ENCODE results near the gene TXNL4B. TPM values are rescaled to one million over a fixed set of nuclear protein-coding genes. Genes with fewer than 3 reads are reported as not detected.

TXNL4B gene
- total RNA-seq, 5 donors from 2014 or later (not counting 1 experiment from before 2014, with no cell fraction given) = 10.9 to 24.2 (median 19.4) TPM

GRCh38 chr16:72132726-72133125 lies 39.3 kb upstream of the TXNL4B start:
- H3K27me3 Mint-ChIP-seq = peaks cover 0 to 3% of the 10 kb centered on the region in 2 donors
- Histone ChIP-seq H3K9me3 (no peaks in the 10 kb centered on the region), H3K27ac (ENCODE audit: low read length) (no peak overlapping the region), H3K36me3 (ENCODE audit: control insufficient read depth in 2 of 2, extremely low read depth in 1 of 2, insufficient read depth in 1 of 2, low read length in 1 of 2) (no peaks in the 10 kb centered on the region), H3K4me1 (ENCODE audit: control insufficient read depth in 1 of 2, extremely low read depth in 1 of 2, insufficient read depth in 2 of 2, low read length in 2 of 2) (no peaks in the 10 kb centered on the region), H3K4me3 (ENCODE audit: control insufficient read depth in 1 of 2, extremely low read depth in 1 of 2, low read length in 1 of 2) (no peak overlapping the region), H3K27me3 (replicated peaks in 1 of 2; ENCODE audit: control insufficient read depth in 2 of 2, extremely low read depth in 1 of 2, insufficient read depth in 2 of 2, low read length in 1 of 2) (peaks cover 0 to 8% of the 10 kb centered on the region in 2 experiments)
- DNase-seq (no peak), ATAC-seq (replicated peaks in 1 of 4) (no peak)
- no peak overlapping the region for H3K4me3 Mint-ChIP-seq
- WGBS (ENCODE audit: insufficient coverage) = 75% methylated on average over 2 of the region's 3 CpGs
- no peaks in the 10 kb centered on the region for H3K9me3 Mint-ChIP-seq
- POLR2A ChIA-PET = no interaction called here
- CTCF ChIA-PET = no interaction called here
- no peaks in the 10 kb centered on the region for H3K36me3 Mint-ChIP-seq
- no peaks in the 10 kb centered on the region for H3K4me1 Mint-ChIP-seq
- H3K27ac Mint-ChIP-seq = no peak overlapping the region

DNA sequence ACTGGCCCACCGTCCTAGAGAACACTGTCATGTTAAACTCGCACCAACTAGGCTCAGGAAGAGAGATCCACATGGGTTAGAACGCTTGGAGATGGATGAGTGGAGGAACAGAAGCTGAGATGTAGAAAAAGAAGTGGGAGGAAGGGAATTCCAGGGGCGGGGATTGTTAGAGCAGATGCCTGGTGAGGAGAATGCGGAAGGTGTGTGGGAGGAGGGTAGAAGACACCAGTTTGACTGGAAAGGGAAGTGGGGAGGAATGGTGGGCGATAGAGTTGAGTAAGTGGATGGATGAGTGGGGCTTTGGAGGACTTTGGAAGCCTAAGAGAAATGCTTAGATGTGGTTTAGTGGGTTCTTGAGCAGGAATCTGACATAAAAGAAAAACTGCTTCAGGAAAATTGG lies 37.6 kb upstream of the TXNL4B start:
- no peak for DNase-seq
- Mint-ChIP-seq H3K27ac (no peak overlapping the region), H3K27me3 (no peaks in the 10 kb centered on the region), H3K36me3 (no peaks in the 10 kb centered on the region), H3K4me3 (no peak overlapping the region), H3K4me1 (no peaks in the 10 kb centered on the region), H3K9me3 (no peaks in the 10 kb centered on the region)
- ChIA-PET CTCF (no interaction called here), POLR2A (no interaction called here)
- ATAC-seq (replicated peaks in 1 of 4) = no peak
- H3K9me3 ChIP-seq = no peaks in the 10 kb centered on the region
- no peaks in the 10 kb centered on the region for H3K36me3 ChIP-seq (ENCODE audit: control insufficient read depth in 2 of 2, extremely low read depth in 1 of 2, insufficient read depth in 1 of 2, low read length in 1 of 2)
- 80% methylated on average over 6 of the region's 6 CpGs for WGBS (ENCODE audit: insufficient coverage)
- H3K4me3 ChIP-seq (ENCODE audit: control insufficient read depth in 1 of 2, extremely low read depth in 1 of 2, low read length in 1 of 2) = no peak overlapping the region
- H3K27me3 ChIP-seq (replicated peaks in 1 of 2; ENCODE audit: control insufficient read depth in 2 of 2, extremely low read depth in 1 of 2, insufficient read depth in 2 of 2, low read length in 1 of 2) = peaks cover 0 to 2% of the 10 kb centered on the region in 2 experiments
- H3K4me1 ChIP-seq (ENCODE audit: control insufficient read depth in 1 of 2, extremely low read depth in 1 of 2, insufficient read depth in 2 of 2, low read length in 2 of 2) = no peaks in the 10 kb centered on the region
- H3K27ac ChIP-seq (ENCODE audit: low read length) = no peak overlapping the region

DNA sequence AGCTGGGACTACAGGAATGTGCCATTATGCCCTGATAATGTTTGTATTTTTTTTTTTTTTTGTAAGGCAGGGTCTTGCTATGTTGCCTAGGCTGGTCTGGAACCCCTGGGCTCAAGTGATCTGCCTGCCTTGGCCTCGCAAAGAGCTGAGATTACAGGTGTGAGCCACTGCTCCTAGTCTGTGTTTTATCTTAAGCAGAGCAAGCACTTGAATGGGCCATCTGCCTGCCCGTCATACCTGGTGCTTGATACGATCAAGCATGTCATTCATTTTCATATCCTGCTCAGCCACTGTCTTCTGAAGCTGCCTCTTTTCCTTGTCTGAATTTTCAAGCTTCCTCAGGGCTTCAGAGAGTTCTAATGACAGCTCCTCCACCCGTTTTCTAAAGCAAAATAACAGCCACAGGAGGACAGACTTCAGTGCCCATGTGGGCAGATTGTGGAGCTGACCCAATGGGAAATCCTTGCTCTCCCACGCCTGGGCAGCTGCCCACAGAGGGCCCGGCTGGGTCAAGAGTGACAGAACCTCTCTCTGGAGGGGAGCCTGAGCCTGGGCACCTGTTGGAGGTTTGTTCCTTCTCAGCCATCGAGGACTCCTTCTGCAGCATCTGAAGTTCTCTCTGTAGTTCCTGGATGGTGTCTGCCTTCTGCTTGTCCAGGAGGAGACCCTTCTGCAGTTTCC lies 36.7 kb upstream of the TXNL4B start:
- Histone ChIP-seq H3K4me1 (ENCODE audit: control insufficient read depth in 1 of 2, extremely low read depth in 1 of 2, insufficient read depth in 2 of 2, low read length in 2 of 2) (peaks cover 0 to under 1% of the 10 kb centered on the region in 2 experiments), H3K27ac (ENCODE audit: low read length) (no peak overlapping the region), H3K9me3 (no peaks in the 10 kb centered on the region), H3K4me3 (ENCODE audit: control insufficient read depth in 1 of 2, extremely low read depth in 1 of 2, low read length in 1 of 2) (no peak overlapping the region), H3K27me3 (replicated peaks in 1 of 2; ENCODE audit: control insufficient read depth in 2 of 2, extremely low read depth in 1 of 2, insufficient read depth in 2 of 2, low read length in 1 of 2) (peaks cover 0 to 5% of the 10 kb centered on the region in 2 experiments), H3K36me3 (ENCODE audit: control insufficient read depth in 2 of 2, extremely low read depth in 1 of 2, insufficient read depth in 1 of 2, low read length in 1 of 2) (no peaks in the 10 kb centered on the region)
- no peaks in the 10 kb centered on the region for H3K9me3 Mint-ChIP-seq
- H3K36me3 Mint-ChIP-seq = no peaks in the 10 kb centered on the region
- H3K4me1 Mint-ChIP-seq = peaks cover 0 to 1% (median 0%) of the 10 kb centered on the region in 3 donors
- DNase-seq (no peak), ATAC-seq (replicated peaks in 1 of 4) (no peak)
- ChIA-PET CTCF (interaction anchor here in 1 of 2 donors (0.7 kb wide), 1 partner anchor 12 kb away, joined by 3 read pairs; no protein-coding TSS in a partner anchor), POLR2A (no interaction called here)
- WGBS (ENCODE audit: insufficient coverage) = 66% methylated on average over 6 of the region's 7 CpGs
- H3K27me3 Mint-ChIP-seq = no peaks in the 10 kb centered on the region
- H3K27ac Mint-ChIP-seq = no peak overlapping the region
- H3K4me3 Mint-ChIP-seq = no peak overlapping the region

GRCh38 chr16:72128701-72129100 lies 35.3 kb upstream of the TXNL4B start:
- H3K27ac Mint-ChIP-seq = no peak overlapping the region
- ChIA-PET POLR2A (no interaction called here), CTCF (interaction anchor here in 1 of 2 donors (1.4 kb wide), 1 partner anchor 10 kb away, joined by 3 read pairs; no protein-coding TSS in a partner anchor)
- H3K9me3 Mint-ChIP-seq = no peaks in the 10 kb centered on the region
- H3K36me3 ChIP-seq (ENCODE audit: control insufficient read depth in 2 of 2, extremely low read depth in 1 of 2, insufficient read depth in 1 of 2, low read length in 1 of 2) = no peaks in the 10 kb centered on the region
- peaks cover 0 to 5% of the 10 kb centered on the region in 2 experiments for H3K27me3 ChIP-seq (replicated peaks in 1 of 2; ENCODE audit: control insufficient read depth in 2 of 2, extremely low read depth in 1 of 2, insufficient read depth in 2 of 2, low read length in 1 of 2)
- no peak overlapping the region for H3K4me3 Mint-ChIP-seq
- WGBS (ENCODE audit: insufficient coverage) = 78% methylated on average over 8 of the region's 9 CpGs
- no peaks in the 10 kb centered on the region for H3K9me3 ChIP-seq
- ATAC-seq (replicated peaks in 1 of 4) (no peak), DNase-seq (no peak)
- no peaks in the 10 kb centered on the region for H3K36me3 Mint-ChIP-seq
- peaks cover 0 to 7% (median 4%) of the 10 kb centered on the region in 3 donors for H3K4me1 Mint-ChIP-seq
- H3K4me1 ChIP-seq (ENCODE audit: control insufficient read depth in 1 of 2, extremely low read depth in 1 of 2, insufficient read depth in 2 of 2, low read length in 2 of 2) = peaks cover 0 to 8% of the 10 kb centered on the region in 2 experiments
- H3K27ac ChIP-seq (ENCODE audit: low read length) = no peak overlapping the region
- H3K4me3 ChIP-seq (ENCODE audit: control insufficient read depth in 1 of 2, extremely low read depth in 1 of 2, low read length in 1 of 2) = no peak overlapping the region
- no peaks in the 10 kb centered on the region for H3K27me3 Mint-ChIP-seq

- no peaks in the 10 kb centered on the region for H3K36me3 ChIP-seq (ENCODE audit: control insufficient read depth in 2 of 2, extremely low read depth in 1 of 2, insufficient read depth in 1 of 2, low read length in 1 of 2)
- no peak for DNase-seq
- POLR2A ChIA-PET = interaction anchor here in 1 of 2 donors (0.6 kb wide), 1 partner anchor 15 kb away, joined by 3 read pairs; no protein-coding TSS in a partner anchor
- no peak for ATAC-seq (replicated peaks in 1 of 4)
- no peaks in the 10 kb centered on the region for H3K36me3 Mint-ChIP-seq
- no peaks in the 10 kb centered on the region for H3K9me3 Mint-ChIP-seq
- no peak overlapping the region for H3K4me3 Mint-ChIP-seq
- peaks cover 0 to 5% of the 10 kb centered on the region in 2 experiments for H3K27me3 ChIP-seq (replicated peaks in 1 of 2; ENCODE audit: control insufficient read depth in 2 of 2, extremely low read depth in 1 of 2, insufficient read depth in 2 of 2, low read length in 1 of 2)
- no peak overlapping the region for H3K27ac Mint-ChIP-seq
- H3K27ac ChIP-seq (ENCODE audit: low read length) = no peak overlapping the region
- peaks cover 0 to 8% of the 10 kb centered on the region in 2 experiments for H3K4me1 ChIP-seq (ENCODE audit: control insufficient read depth in 1 of 2, extremely low read depth in 1 of 2, insufficient read depth in 2 of 2, low read length in 2 of 2)
- H3K9me3 ChIP-seq = no peaks in the 10 kb centered on the region
- CTCF ChIA-PET = no interaction called here
- H3K4me3 ChIP-seq (ENCODE audit: control insufficient read depth in 1 of 2, extremely low read depth in 1 of 2, low read length in 1 of 2) = no peak overlapping the region
- no peaks in the 10 kb centered on the region for H3K27me3 Mint-ChIP-seq
- peaks cover 0 to 7% (median 4%) of the 10 kb centered on the region in 3 donors for H3K4me1 Mint-ChIP-seq
- WGBS (ENCODE audit: insufficient coverage) = 60% methylated on average over 2 of the region's 2 CpGs
Measured at GRCh38 chr16:72126429-72126765, 33.0 kb upstream of the TXNL4B start.

DNA sequence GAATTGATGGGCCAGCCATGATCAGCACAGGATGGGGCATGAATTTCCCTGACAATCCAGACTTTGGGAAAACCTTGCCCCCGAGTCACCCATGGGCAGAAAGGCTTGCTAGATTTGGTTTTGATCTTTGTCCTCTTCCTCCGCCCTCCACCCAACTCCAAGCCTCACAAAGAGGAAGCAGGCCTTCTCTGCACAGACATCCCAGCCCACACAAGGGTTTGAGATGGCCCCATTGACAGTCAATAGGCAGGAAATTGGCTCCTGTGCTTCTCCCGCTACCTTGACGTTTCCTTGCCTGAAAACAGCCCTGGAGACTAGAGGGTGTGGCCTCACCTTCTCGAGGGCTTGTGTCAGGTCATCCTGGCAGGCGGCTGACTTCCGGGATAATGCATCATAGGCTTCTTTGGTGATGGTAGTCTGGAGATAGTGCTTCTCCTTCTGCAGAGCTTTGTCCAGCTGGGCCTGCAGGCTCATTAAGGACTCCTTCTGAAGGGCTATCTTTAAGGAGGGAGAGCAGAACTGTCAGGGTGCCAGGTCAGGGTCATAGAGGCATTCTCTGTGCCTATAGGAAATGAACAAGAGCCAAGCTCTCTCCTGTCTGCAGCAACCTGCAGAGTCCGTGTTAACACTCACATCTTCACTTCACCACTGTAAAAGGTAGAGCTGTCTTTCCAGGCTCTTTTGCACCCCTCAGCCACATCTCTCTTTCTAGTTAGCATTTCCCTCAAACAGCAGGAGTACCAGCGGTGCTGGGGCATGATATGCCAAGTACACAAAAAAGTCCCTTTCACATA lies 32.4 kb upstream of the TXNL4B start:
- whole genome bisulfite sequencing (ENCODE audit: insufficient coverage) = 87% methylated on average over 8 of the region's 9 CpGs
- ChIA-PET CTCF (interaction anchor here in 1 of 2 donors (1.4 kb wide), 1 partner anchor 1831 kb away, joined by 3 read pairs; no protein-coding TSS in a partner anchor), POLR2A (interaction anchor here in 1 of 2 donors (0.6 kb wide), 1 partner anchor 16 kb away, joined by 3 read pairs; no protein-coding TSS in a partner anchor)
- no peak overlapping the region for H3K27ac Mint-ChIP-seq
- no peaks in the 10 kb centered on the region for H3K36me3 Mint-ChIP-seq
- H3K9me3 ChIP-seq = no peaks in the 10 kb centered on the region
- no peaks in the 10 kb centered on the region for H3K27me3 Mint-ChIP-seq
- DNase-seq (no peak), ATAC-seq (replicated peaks in 1 of 4) (no peak)
- H3K27ac ChIP-seq (ENCODE audit: low read length) = no peak overlapping the region
- H3K4me3 Mint-ChIP-seq = no peak overlapping the region
- H3K27me3 ChIP-seq (replicated peaks in 1 of 2; ENCODE audit: control insufficient read depth in 2 of 2, extremely low read depth in 1 of 2, insufficient read depth in 2 of 2, low read length in 1 of 2) = peaks cover 0 to 5% of the 10 kb centered on the region in 2 experiments
- H3K4me1 ChIP-seq (ENCODE audit: control insufficient read depth in 1 of 2, extremely low read depth in 1 of 2, insufficient read depth in 2 of 2, low read length in 2 of 2) = peaks cover 0 to 8% of the 10 kb centered on the region in 2 experiments
- no peaks in the 10 kb centered on the region for H3K9me3 Mint-ChIP-seq
- no peaks in the 10 kb centered on the region for H3K36me3 ChIP-seq (ENCODE audit: control insufficient read depth in 2 of 2, extremely low read depth in 1 of 2, insufficient read depth in 1 of 2, low read length in 1 of 2)
- H3K4me1 Mint-ChIP-seq = peaks cover 0 to 7% (median 4%) of the 10 kb centered on the region in 3 donors
- H3K4me3 ChIP-seq (ENCODE audit: control insufficient read depth in 1 of 2, extremely low read depth in 1 of 2, low read length in 1 of 2) = no peak overlapping the region
